ENCODE measurements around the gene MGST3.
"Not testable (repeated sequence)": the region's sequence is repeated elsewhere in the genome, so short reads cannot be mapped to it uniquely, and the experiment has no call there.

Gene MGST3

GRCh38 chr1:165701922-165702321, 70.9 kb downstream of the MGST3 start:
- not testable (repeated sequence) for DNase-seq

GRCh38 chr1:165703648-165704047, 72.6 kb downstream of the MGST3 start:
- DNase-seq, result no peak
